ENCODE results near the gene INTS11. TPM values are rescaled to one million over a fixed set of nuclear protein-coding genes. Genes with fewer than 3 reads are reported as not detected.

INTS11 gene
- total RNA-seq, 1 experiment from 2014 or later, result 117 TPM

GRCh38 chr1:1302006-1302430 lies 22.4 kb downstream of the INTS11 start:
- no peaks in the 10 kb centered on the region for H3K4me1 Mint-ChIP-seq (ENCODE audit: low read depth, unreplicated experiment)
- intact Hi-C loops (cut with micrococcal nuclease; ENCODE audit: unreplicated experiment), result no loop called here
- TF ChIP-seq, protein P1, sequence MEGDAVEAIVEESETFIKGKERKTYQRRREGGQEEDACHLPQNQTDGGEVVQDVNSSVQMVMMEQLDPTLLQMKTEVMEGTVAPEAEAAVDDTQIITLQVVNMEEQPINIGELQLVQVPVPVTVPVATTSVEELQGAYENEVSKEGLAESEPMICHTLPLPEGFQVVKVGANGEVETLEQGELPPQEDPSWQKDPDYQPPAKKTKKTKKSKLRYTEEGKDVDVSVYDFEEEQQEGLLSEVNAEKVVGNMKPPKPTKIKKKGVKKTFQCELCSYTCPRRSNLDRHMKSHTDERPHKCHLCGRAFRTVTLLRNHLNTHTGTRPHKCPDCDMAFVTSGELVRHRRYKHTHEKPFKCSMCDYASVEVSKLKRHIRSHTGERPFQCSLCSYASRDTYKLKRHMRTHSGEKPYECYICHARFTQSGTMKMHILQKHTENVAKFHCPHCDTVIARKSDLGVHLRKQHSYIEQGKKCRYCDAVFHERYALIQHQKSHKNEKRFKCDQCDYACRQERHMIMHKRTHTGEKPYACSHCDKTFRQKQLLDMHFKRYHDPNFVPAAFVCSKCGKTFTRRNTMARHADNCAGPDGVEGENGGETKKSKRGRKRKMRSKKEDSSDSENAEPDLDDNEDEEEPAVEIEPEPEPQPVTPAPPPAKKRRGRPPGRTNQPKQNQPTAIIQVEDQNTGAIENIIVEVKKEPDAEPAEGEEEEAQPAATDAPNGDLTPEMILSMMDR (IDR thresholded peaks at IDR 0.05; ENCODE audit: unreplicated experiment), result peak; percentile 55
- no peaks in the 10 kb centered on the region for H3K9me3 Mint-ChIP-seq (ENCODE audit: low read depth, unreplicated experiment)
- H3K4me3 Mint-ChIP-seq (ENCODE audit: low read depth, unreplicated experiment), result no peak overlapping the region
- no peak for DNase-seq
- BruUV-seq (replicated peaks), result no TSS peak
- CTCF ChIA-PET, result no interaction called here
- H3K36me3 Mint-ChIP-seq (ENCODE audit: insufficient read depth, unreplicated experiment), result peaks cover 23% of the 10 kb centered on the region
- H3K27me3 Mint-ChIP-seq (ENCODE audit: unreplicated experiment), result no peaks in the 10 kb centered on the region
- no peak overlapping the region for H3K27ac Mint-ChIP-seq (ENCODE audit: unreplicated experiment)

GRCh38 chr1:1300352-1300739 lies 24.1 kb downstream of the INTS11 start:
- CTCF ChIA-PET, result interaction anchor here (0.7 kb wide), 1 partner anchor 8 kb away, joined by 3 read pairs; no protein-coding TSS in a partner anchor
- BruUV-seq (replicated peaks), result no TSS peak

GRCh38 chr1:1299686-1300351 lies 24.6 kb downstream of the INTS11 start:
- TF ChIP-seq, protein P1 (IDR thresholded peaks at IDR 0.05; ENCODE audit: unreplicated experiment), result peak; percentile 39
- H3K9me3 Mint-ChIP-seq (ENCODE audit: low read depth, unreplicated experiment), result no peaks in the 10 kb centered on the region
- CTCF ChIA-PET, result interaction anchor here (0.7 kb wide), 1 partner anchor 8 kb away, joined by 3 read pairs; no protein-coding TSS in a partner anchor
- no peak overlapping the region for H3K27ac Mint-ChIP-seq (ENCODE audit: unreplicated experiment)
- H3K4me3 Mint-ChIP-seq (ENCODE audit: low read depth, unreplicated experiment), result no peak overlapping the region
- peaks cover 17% of the 10 kb centered on the region for H3K36me3 Mint-ChIP-seq (ENCODE audit: insufficient read depth, unreplicated experiment)
- intact Hi-C loops (cut with micrococcal nuclease; ENCODE audit: unreplicated experiment), result no loop called here
- H3K4me1 Mint-ChIP-seq (ENCODE audit: low read depth, unreplicated experiment), result no peaks in the 10 kb centered on the region
- no peaks in the 10 kb centered on the region for H3K27me3 Mint-ChIP-seq (ENCODE audit: unreplicated experiment)
- BruUV-seq (replicated peaks), result no TSS peak
- DNase-seq, result peak; percentile 48

More at GRCh38 chr1:1300352-1300739, 24.1 kb downstream of the INTS11 start:
- Mint-ChIP-seq H3K4me3 (ENCODE audit: low read depth, unreplicated experiment) (no peak overlapping the region), H3K4me1 (ENCODE audit: low read depth, unreplicated experiment) (no peaks in the 10 kb centered on the region), H3K27me3 (ENCODE audit: unreplicated experiment) (no peaks in the 10 kb centered on the region), H3K27ac (ENCODE audit: unreplicated experiment) (no peak overlapping the region), H3K36me3 (ENCODE audit: insufficient read depth, unreplicated experiment) (peaks cover 13% of the 10 kb centered on the region), H3K9me3 (ENCODE audit: low read depth, unreplicated experiment) (no peaks in the 10 kb centered on the region)
- intact Hi-C loops (cut with micrococcal nuclease; ENCODE audit: unreplicated experiment), result no loop called here
- TF ChIP-seq, protein P1 (IDR thresholded peaks at IDR 0.05; ENCODE audit: unreplicated experiment), result no peak
- no peak for DNase-seq

GRCh38 chr1:1298861-1299685 lies 25.4 kb downstream of the INTS11 start:
- H3K4me1 Mint-ChIP-seq (ENCODE audit: low read depth, unreplicated experiment), result no peaks in the 10 kb centered on the region
- BruUV-seq (replicated peaks), result no TSS peak
- peaks cover 13% of the 10 kb centered on the region for H3K36me3 Mint-ChIP-seq (ENCODE audit: insufficient read depth, unreplicated experiment)
- CTCF ChIA-PET, result no interaction called here
- H3K27me3 Mint-ChIP-seq (ENCODE audit: unreplicated experiment), result no peaks in the 10 kb centered on the region
- no peak overlapping the region for H3K27ac Mint-ChIP-seq (ENCODE audit: unreplicated experiment)
- H3K9me3 Mint-ChIP-seq (ENCODE audit: low read depth, unreplicated experiment), result no peaks in the 10 kb centered on the region
- H3K4me3 Mint-ChIP-seq (ENCODE audit: low read depth, unreplicated experiment), result no peak overlapping the region
- TF ChIP-seq, protein P1 (IDR thresholded peaks at IDR 0.05; ENCODE audit: unreplicated experiment), result no peak
- DNase-seq, result no peak
- intact Hi-C loops (cut with micrococcal nuclease; ENCODE audit: unreplicated experiment), result no loop called here
